ENCODE results near the gene SLC38A1.
"Not testable (repeated sequence)": the region's sequence is repeated elsewhere in the genome, so short reads cannot be mapped to it uniquely, and the experiment has no call there.

Gene SLC38A1

DNA sequence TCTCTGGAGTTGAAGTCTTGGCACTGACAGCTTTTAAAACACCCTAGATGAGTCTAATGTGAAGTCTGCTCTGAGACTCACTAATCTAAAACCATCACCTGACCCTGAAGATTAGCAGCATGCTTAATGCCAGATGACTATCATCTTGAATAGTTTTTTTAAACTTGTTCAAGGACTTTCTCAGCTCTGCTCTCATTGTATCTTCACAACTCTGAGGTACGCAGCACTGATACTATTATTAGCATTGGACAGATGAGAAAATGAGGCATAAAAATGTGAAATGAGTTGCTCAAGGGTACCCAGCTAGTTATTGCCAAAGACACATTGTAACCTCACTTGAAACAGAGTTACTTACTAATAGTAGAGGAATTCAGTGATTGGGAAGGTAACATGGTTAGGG, 4.8 kb downstream of the SLC38A1 start:
- no peak for DNase-seq (ENCODE audit: low read depth)

DNA sequence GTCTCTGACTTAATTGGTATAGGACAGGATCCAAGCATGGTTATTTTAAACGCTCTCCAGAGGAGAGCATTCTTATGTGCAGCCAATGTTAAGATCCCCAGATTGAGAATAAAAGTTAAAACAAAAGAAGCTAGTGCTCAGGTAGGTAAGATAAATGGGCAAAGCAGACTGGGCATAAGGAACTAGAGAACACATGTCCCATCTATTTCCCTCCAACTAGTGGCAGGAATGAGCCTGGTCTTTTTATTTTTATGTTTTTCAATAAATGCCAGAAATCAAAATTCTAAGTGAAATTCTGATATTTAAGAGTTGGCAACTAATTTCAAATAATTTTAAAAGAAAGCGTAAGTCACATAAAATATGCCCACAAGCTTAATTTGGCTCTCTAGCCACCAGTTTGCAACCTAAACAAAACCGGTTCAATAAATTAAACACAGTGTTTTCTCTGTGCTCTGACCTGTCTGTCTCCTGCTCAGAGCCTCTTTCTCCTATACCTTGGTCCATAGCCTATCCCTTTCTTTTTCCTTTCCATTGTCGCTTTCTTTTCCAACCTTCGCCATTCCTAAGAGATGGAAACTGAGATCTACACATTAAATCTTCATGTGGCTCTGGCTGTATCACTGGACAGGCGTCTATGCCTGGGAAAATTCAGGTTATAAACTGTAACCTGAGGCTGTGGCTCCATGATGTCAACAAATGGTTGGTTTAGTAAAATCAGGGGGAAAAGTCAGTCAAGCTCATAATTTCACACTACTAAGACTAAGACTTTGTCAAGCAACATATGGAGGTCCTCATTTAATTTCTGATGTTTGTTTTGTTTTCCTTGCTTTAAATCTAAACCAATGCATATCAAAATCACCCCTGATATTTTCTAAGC, 5.5 kb downstream of the SLC38A1 start:
- DNase-seq (ENCODE audit: low read depth) = no peak

DNA sequence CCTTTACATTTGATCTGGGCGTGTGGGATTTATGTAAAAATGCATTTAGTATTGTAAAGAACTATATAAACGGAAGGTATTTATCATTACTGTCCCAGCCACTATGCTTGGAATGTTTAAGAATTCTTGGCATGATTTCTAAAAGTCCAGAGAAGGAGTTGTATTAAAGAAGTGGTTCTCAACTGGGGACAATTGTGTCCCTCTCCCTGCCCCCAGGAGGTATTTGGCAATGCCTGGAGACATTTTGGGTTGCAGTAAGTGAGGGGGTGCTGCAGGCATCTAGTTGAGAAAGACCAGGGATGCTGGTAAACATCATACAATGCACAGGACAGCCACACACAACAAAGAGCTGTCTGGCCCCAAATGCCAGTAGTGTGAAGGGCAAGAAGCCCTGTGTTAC, 7.2 kb downstream of the SLC38A1 start:
- no peak for DNase-seq (ENCODE audit: low read depth)

DNA sequence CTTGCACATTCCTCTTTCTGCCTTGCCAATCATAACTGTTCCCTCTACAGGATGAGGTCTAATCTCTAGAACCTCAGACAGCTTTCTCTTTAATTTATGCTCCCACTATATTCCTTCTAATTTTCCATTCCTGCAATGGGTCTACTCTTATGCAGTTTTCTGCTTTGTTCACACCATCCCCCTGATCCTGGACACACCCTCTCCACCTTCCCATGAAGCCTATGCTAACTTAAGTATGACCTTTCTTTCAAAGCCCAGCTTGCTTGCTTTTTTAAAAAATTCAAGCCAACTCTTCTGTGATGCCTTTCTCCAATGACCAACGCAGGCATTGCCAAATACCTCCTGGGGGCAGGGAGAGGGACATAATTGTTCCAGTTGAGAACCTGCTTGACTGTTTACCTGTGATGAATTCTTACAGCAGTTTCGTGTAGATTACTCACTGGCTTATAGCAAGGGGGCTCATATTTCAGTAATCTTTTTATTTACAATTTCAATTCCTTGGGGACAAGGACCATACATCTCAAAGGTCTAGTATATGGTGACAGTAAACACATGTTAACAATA, 7.8 kb downstream of the SLC38A1 start:
- no peak for DNase-seq (ENCODE audit: low read depth)

DNA sequence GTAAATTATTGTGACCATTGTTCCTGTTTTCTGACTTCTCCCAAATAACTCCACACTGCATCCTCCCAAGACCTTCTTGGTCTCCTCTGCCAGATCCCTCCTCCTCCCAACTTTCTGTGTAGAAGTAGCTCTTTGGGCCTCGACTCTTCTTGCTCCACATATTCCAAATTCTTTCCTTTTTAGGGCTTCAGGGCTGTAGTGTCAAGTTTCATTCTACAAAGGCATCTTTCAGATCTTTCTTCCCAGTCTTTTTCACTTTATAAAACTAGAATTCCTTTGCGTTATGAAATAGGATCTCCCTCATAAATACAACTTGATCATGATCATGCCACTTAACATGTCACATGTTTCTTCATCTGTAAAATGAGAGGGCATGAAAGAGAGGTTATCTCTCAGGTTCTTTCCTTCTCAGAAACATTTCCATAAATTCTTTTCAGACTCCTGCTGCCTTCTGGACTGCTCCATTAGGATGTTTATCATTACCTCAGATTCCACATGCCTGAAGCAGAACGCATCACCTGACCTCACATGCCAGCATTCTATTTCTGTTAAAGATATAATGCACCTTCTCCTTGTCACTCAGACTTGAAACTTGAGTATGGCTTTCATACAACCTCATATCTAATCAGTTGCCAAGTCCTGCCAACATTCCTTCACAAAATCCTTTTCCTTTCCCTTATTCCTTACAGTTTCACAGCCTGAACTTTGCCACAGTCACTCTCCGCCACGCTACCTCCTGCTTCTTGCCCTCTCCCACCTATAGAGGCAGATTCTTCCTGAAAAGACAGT, 8.5 kb downstream of the SLC38A1 start:
- DNase-seq (ENCODE audit: low read depth) = no peak

DNA sequence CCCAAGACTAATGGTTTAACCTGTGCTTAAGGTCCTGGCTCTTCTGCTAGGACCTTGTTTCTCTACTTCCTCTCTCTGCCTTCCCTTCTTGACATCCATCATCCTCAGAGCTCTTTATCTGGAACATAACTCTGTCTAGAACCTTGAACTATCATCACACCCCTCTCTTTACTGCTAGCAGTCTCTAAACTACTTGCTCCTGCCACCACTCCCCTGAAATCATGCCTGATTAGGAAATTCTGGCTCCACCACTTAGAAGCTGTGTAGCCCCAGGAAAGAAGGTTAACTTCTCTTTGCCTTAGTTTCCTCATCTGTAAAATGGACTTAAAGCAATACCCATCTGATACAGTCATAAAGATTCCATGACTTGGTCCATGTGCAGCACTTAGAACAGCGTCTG, 9.1 kb downstream of the SLC38A1 start:
- no peak for DNase-seq (ENCODE audit: low read depth)

DNA sequence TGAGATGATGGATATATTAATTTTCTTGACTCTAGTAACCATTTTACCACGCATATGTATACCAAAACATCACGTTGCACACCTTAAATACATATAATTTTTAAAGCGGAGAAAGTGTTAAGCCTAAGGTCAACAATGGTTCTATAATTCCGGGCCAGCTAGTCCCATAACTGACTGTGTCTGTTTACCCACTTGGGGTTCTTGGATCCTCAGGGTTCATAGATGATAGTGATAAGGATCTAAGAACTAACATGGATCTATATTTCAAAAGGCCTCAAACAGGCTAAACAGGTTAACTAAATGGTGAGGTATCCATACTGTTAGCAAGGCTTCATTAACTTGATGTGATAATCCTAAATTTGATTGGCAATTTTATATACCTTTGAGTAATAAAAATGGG, 9.8 kb downstream of the SLC38A1 start:
- no peak for DNase-seq (ENCODE audit: low read depth)

DNA sequence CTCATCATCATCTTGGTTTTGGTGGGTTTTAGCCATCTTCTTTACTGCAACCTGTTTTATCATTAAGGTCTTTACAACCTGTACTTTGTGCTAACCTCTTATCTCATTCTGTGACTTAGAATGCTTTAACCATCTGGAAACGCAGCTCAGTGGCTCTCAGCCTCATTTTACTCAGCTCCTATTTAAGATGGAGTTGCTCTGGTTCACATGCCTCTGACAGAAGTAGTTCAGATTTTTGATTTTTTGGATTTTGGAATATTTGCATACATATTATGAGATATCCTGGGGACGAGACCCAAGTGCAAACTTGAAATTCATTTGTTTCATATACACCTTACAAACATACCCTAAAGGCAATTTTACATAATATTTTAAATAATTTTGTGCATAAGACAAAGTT, 10.7 kb downstream of the SLC38A1 start:
- no peak for DNase-seq (ENCODE audit: low read depth)

DNA sequence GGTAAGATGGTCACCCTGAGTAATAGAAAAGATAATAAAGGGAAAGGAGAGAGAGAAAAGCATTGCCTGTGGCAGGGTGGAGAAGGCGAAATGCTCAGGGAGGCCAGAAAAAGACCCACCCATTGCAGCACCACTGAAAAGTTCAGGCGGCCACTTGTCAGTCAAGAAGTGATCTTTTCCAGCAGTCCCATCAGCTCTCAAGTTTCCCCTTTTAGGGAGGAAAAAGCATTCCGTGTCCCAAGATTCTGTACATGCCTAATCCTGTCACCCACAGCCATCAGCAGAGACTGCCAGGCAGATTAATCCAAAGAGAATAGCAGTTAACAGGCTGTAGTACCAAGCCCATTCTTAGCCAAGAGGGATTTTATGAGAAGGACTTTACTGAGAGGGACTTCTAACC, 11.9 kb downstream of the SLC38A1 start:
- no peak for DNase-seq (ENCODE audit: low read depth)

DNA sequence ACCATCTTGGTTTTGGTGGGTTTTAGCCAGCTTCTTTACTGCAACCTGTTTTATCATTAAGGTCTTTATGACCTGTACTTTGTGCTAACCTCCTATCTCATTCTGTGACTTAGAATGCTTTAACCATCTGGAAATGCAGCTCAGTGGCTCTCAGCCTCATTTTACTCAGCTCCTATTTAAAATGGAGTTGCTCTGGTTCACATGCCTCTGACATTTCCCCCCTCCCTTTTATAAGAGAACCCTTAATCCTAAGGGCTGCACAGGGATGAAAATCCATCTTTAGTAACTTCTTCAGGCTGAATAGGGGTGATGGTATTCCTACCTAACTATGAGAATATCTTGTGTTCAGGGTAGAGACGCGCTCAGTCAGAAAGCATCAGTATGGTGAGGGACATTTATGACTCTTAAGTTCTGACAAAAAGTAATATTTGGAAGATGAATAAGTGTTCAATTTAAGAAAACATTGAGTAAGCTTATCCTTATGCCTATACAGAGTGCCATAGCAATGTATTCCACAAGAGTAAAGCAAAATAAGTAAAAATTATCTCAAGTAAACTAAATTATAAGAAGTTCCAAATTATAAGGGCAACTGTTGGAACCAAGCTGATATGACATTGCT, 15.2 kb downstream of the SLC38A1 start:
- no peak for DNase-seq (ENCODE audit: low read depth)

DNA sequence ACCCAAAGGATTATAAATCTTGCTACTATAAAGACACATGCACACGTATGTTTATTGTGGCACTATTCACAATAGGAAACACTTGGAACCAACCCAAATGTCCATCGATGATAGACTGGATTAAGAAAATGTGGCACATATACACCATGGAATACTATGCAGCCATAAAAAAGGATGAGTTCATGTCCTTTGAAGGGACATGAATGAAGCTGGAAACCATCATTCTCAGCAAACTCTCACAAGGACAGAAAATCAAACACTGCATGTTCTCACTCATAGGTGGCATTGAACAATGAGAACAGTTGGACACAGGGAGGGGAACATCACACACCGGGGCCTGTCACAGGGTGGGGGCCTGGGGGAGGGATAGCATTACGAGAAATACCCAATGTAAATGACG, 16.8 kb downstream of the SLC38A1 start:
- DNase-seq (ENCODE audit: low read depth) = not testable (repeated sequence)

DNA sequence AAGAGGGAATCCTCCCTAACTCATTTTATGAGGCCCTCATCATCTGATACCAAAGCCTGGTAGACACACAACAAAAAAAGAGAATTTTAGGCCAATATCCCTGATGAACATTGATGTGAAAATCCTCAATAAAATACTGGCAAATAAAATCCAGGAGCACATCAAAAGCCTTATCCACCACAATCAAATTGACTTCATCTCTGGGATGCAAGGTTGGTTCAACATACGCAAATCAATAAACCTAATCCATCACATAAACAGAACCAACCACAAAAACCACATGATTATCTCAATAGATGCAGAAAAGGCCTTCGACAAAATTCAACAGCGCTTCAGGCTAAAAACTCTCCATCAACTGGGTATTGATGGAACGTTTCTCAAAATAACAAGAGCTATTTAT, 18.9 kb downstream of the SLC38A1 start:
- not testable (repeated sequence) for DNase-seq (ENCODE audit: low read depth)

DNA sequence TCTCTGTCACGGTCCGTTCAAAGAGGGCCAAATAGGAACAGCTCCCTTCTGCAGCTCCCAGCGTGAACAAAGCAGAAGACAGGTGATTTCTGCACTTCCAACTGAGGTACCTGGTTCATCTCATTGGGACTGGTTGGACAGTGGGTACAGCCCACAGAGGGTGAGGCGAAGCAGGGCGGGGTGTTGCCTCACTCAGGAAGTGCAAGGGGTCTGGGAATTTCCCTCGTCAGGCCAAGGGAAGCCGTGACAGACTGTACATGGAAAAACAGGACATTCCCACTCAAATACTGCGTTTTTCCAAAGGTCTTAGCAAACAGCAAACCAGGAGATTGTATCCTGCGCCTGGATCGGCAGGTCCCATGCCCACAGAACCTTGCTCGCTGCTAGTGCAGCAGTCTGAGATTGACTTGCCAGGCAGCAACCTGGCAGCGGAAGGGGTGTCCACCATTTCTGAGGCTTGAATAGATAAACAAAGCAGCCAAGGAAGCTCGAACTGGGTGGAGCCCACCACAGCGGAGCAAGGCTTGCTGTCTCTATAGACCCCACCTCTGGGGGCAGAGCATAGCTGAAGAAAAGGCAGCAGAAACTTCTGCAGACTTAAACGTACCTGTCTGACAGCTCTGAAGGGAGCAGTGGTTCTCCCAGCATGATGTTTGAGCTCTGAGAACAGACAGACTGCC, 22.7 kb downstream of the SLC38A1 start:
- no peak for DNase-seq (ENCODE audit: low read depth)

DNA sequence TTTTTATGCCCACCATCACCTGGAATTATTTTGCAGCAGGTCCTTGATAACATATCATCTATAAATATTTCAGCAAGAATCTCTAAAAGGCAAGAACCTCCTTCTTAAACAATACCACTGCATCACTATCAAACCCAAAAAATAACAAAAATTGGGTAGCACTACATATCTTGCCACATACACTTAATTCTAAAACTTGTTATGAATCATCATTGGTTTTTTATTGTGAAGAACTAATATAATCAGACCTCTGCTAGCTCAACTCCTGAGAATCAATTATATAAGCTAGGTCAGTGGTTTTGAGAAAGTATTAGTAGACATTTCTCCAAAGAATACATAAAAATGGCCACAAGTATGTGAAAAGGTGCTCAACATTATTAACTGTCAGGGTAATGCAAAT, 23.8 kb downstream of the SLC38A1 start:
- DNase-seq (ENCODE audit: low read depth) = no peak

DNA sequence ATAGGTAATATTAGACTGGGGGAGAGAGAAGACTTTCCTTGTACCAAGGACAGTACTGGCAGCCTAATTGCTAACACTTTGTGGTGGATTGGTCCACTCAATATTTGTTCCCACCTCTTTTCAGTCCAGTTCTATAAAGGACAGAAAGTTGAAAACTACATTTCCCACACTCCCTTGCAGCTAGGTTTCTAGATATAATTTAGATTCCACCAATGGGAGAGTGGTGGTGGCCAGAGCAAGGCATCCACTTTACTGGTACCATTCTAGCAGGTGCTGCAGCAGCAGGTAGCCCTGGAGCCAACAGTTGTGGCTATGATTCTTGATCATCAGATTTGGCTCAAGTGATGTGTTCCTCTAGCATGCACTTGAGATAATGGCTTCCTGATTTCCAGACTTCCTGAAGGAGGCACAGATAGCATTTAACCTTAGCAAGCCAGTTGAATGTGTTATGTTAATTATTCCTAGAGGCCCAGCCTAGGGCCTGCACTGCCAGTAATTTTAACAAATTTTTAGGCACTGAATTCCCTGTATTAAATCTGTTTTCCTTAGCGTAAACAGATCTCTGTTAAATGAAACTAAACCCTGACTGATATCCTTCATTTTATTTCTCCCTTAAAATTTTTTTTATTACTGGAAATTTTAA, 24.4 kb downstream of the SLC38A1 start:
- DNase-seq (ENCODE audit: low read depth) = no peak

DNA sequence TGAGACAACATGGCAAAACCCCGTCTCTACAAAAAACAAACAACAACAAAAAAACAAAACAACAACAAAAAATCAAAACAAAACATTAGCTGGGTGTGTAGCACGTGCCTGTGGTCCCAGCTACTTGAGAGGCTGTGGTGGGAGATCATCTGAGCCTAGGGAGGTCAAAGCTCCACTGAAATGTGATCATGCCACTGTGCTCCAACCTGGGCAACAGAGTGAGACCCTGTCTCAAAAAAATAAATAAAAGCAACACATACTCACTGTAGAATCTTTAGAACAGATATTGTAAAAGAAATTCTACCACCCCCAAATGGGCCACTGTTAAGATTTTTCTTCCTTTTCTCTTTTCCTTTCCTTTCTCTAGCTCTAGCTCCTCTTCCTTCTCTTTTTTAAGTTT, 26.3 kb downstream of the SLC38A1 start:
- DNase-seq (ENCODE audit: low read depth) = no peak

DNA sequence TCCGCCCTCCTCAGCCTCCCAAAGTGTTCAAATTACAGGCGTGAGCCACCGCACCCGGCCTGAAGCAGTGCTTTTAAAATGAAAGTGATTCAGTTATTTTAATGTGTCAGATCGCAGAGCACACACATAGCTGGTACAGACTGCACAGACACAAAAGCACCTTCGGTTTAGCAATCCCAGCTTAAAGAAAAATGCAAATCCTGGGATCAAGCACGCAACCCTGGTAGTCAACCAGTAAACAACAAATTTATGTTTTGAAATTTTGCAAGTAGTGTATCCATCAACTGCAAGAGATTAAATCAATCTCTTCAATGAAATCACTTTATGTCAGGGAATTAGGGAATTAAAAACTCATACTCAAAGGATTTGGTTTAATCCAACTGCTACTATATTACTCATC, 28.4 kb downstream of the SLC38A1 start:
- DNase-seq (ENCODE audit: low read depth) = no peak

DNA sequence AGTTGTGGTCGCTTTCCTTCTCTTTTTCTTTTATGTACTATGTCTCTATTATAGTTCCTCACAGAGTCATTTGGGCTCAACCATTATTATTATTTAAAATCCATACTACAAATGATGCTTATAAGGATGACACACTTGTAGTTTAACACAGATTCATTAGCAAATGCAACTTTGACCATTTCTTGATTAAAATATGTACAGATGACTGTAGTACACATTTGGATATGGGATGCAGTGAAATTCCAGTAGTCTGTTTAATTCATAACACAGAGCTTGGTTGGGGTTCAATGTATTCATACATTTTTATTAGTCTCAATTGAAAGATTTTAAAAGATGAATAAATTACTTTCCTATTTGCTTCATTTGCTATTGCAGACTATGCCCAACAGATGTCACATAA, 30.0 kb downstream of the SLC38A1 start:
- DNase-seq (ENCODE audit: low read depth) = no peak

DNA sequence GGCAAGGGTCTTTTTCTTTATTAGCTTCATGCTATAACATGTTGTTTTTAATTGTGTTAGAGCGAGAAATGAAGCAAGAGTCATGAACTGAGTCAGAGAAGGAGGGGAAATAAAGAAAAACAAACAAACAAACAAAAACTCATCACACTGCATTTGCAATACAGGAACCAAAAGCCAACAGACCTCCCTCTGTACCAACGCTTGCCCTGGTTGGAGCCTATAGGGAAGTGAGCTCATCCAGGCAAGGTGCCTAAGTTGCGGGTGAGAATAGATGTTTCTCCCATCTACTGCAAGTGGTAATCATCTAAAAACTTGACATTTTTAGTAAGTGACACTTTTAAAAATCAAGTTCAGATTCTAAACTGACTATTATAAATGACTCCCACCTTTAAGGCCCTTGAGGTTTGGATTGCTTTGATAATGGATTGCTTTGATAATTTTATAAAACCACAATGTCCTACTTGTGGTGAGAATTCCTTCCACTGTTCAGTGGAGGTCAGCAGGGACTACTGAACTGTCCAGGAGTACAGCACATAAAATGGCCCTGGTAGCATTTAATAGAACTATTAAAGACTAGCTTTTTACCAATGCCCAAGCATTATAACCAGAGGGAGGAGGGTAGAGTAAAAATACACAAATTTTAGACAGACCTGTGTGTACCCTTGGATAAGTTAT, 31.3 kb downstream of the SLC38A1 start:
- no peak for DNase-seq (ENCODE audit: low read depth)

DNA sequence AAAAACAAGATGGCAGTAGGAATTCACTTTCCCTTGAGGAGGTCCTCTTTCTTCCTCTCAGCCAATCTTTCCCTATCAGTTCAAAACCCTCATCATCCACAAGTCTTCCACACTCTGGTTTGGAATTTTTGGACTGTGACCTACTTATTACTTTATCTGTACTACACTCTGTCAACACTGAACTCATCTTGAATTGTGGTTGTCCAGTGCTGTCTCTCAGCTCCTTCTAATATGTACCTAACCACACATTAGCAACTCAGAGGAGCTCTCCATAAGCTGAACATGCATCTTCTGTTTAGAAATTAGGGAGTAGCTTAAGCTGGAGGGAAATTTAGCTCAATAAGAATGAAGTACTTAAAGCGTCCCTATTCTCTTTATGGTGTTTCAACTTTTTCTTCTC, 34.8 kb downstream of the SLC38A1 start:
- no peak for DNase-seq (ENCODE audit: low read depth)

DNA sequence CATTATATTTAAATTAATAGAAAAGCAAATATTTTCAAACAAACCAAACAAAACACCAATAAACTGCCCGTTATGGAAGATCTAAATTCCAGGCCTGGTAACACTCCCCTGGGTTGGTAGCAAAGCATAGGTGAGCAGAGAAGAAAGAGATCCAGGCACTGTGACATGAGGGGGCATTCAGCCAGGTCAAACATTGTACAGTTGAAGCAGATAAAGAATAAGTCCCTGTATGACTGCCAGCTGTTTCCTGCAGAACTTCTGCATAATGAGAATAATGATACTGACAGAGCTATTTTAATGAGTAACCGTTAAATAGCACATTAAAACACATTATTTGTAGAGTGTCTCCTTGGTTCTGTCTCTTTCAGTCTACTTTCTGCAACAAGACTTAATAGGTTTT, 35.4 kb downstream of the SLC38A1 start:
- DNase-seq (ENCODE audit: low read depth) = no peak

All from activated T-cell treated with anti-CD3 and anti-CD28 coated beads for 24 hours (primary cell).